HepG2 (cell line): ENCODE measurements around the gene CILP2. TPM values are rescaled to one million over a fixed set of nuclear protein-coding genes. Genes with fewer than 3 reads are reported as not detected.

ENCODE experiments used
- ATAC-seq: fragments of 200-7000 bp; cut with Tn5 transposase; 3 replicates; pipeline ENCODE4 v1.9.1; 2020; ENCODE audit warnings: mild to moderate bottlenecking, moderate library complexity
- BruUV-seq: library from RNA; stranded (reverse); fragments of 400-500 nt; replicated peaks from 2 replicates; lab custom pipeline; 2021; lab: Mats Ljungman, UMichigan
- CTCF ChIA-PET: fragments of 300-600 bp; formaldehyde crosslinking; extraction: SDS; loops from one replicate; lab custom pipeline; 2021; ENCODE audit warnings: low total read pairs, inconsistent platforms, low intra/inter-chr PET ratio; lab: Yijun Ruan, JAX
- POLR2A ChIA-PET: fragments of 350-600 bp; sonication (Branson Sonifier 250); formaldehyde crosslinking; loops from one replicate; lab custom pipeline; 2020; ENCODE audit warnings: antibody characterized with exemption, inconsistent platforms; lab: Yijun Ruan, JAX
- DNase-seq: peaks from one replicate; pipeline ENCODE4 v3.0.0-alpha.2; 2015; ENCODE audit warnings: low spot score
- FAIRE-seq: peaks from 3 replicates; lab custom pipeline; 2011; peaks lifted over from hg19 to GRCh38; lab: Jason Lieb, UNC
- H2AFZ ChIP-seq: one replicate; pipeline ENCODE4 v1.6.1; 2011; ENCODE audit warnings: low read length, inconsistent platforms
- H3K27ac ChIP-seq: fragments of 300-600 bp; 3 replicates; pipeline ENCODE4 v1.8.0; 2011; ENCODE audit warnings: mixed run types, mild to moderate bottlenecking, mixed read lengths, low read length, inconsistent platforms; ENCODE audit not compliant: insufficient read depth; ENCODE audit errors: extremely low read length
- H3K27me3 ChIP-seq, 2 experiments: fragments of 200-600 bp in 1 of 2; 2 replicates in 1 of 2; 3 replicates in 1 of 2; pipeline versions ENCODE4 v1.6.0 to v1.8.0; 2011; ENCODE audit warnings: low read length in 2 of 2, mild to moderate bottlenecking in 2 of 2, moderate library complexity in 2 of 2, inconsistent platforms in 1 of 2; ENCODE audit not compliant: insufficient read depth in 2 of 2, control insufficient read depth in 1 of 2
- H3K36me3 ChIP-seq, 2 experiments: fragments of 200-600 bp in 1 of 2; replicated peaks in 1 of 2; 2 replicates in 1 of 2; 3 replicates in 1 of 2; pipeline versions ENCODE4 v1.5.1 to v1.8.0; 2011; ENCODE audit warnings: low read length in 2 of 2, inconsistent platforms in 1 of 2; ENCODE audit not compliant: insufficient read depth in 2 of 2, control insufficient read depth in 1 of 2
- H3K4me1 ChIP-seq: 2 replicates; pipeline ENCODE4 v1.5.1; 2012; ENCODE audit warnings: low read length, inconsistent platforms; ENCODE audit not compliant: insufficient read depth
- H3K4me2 ChIP-seq: 2 replicates; pipeline ENCODE4 v1.6.0; 2011; ENCODE audit warnings: low read depth, low read length, inconsistent platforms
- H3K4me3 ChIP-seq, 3 experiments: fragments of 200-600 bp in 1 of 3; sonication (generic), shearing (Covaris generic) in 1 of 3; replicated peaks in 1 of 3; 2 replicates each; pipeline ENCODE4 v1.5.1; 2011 to 2016; ENCODE audit warnings: low read length in 3 of 3, inconsistent platforms in 2 of 3, low read depth in 2 of 3, mild to moderate bottlenecking in 2 of 3, control low read depth in 1 of 3, mixed read lengths in 1 of 3; ENCODE audit not compliant: insufficient read depth in 1 of 3
- H3K79me2 ChIP-seq: one replicate; pipeline ENCODE4 v1.6.1; 2011; ENCODE audit warnings: low read length, inconsistent platforms; ENCODE audit not compliant: insufficient read depth
- H3K9ac ChIP-seq: 2 replicates; pipeline ENCODE4 v1.6.0; 2011; ENCODE audit warnings: mild to moderate bottlenecking, low read depth, low read length, inconsistent platforms; ENCODE audit not compliant: insufficient read depth
- H3K9me3 ChIP-seq: 2 replicates; pipeline ENCODE4 v1.5.1; 2012; ENCODE audit warnings: mild to moderate bottlenecking, low read length
- H4K20me1 ChIP-seq: 2 replicates; pipeline ENCODE4 v1.6.0; 2011; ENCODE audit warnings: inconsistent platforms, mild to moderate bottlenecking, low read length, moderate library complexity; ENCODE audit not compliant: insufficient read depth
- HOXA9 ChIP-seq: sonication (generic); formaldehyde crosslinking; IDR thresholded peaks from 2 replicates; pipeline ENCODE4 v1.8.1; 2022; ENCODE audit warnings: missing genetic modification reagents, mild to moderate bottlenecking, moderate library complexity, borderline replicate concordance
- KAT8 ChIP-seq: IDR thresholded peaks from 2 replicates; pipeline ENCODE4 v1.6.1; 2016; ENCODE audit warnings: missing genetic modification reagents, missing compliant biosample characterization
- PREB ChIP-seq: sonication (generic); formaldehyde crosslinking; IDR thresholded peaks from 2 replicates; pipeline ENCODE4 v1.4.0; 2020; ENCODE audit warnings: missing genetic modification reagents
- RELA ChIP-seq: sonication (generic); formaldehyde crosslinking; IDR thresholded peaks from 2 replicates; pipeline ENCODE4 v1.4.0; 2020; ENCODE audit warnings: missing genetic modification reagents
- SKI ChIP-seq: fragments of 450-650 bp; IDR thresholded peaks from one replicate; pipeline ENCODE4 v1.6.1; 2018; ENCODE audit warnings: mild to moderate bottlenecking; ENCODE audit not compliant: partially characterized antibody
- ZNF143 ChIP-seq: sonication (generic); formaldehyde crosslinking; IDR thresholded peaks from 2 replicates; pipeline ENCODE4 v1.4.0; 2020; ENCODE audit warnings: missing genetic modification reagents
- WGBS: methylation state at CpG from one replicate; pipeline ENCODE4 v1.1.6; 2017; ENCODE audit warnings: low lambda C conversion rate; 5-methylcytosine and 5-hydroxymethylcytosine counted together
- in situ Hi-C: cut with HindIII; loops from 2 replicates; pipeline ENCODE4 v1.10.0; 2017; ENCODE audit warnings: low pct_unique_long_range_greater_than_20kb; ENCODE audit not compliant: extremely low pct_ligation_motif_present
- intact Hi-C: fragments of 100-400 bp; cut with micrococcal nuclease; formaldehyde crosslinking; loops from one replicate; pipeline ENCODE4 v1.10.0; 2022; ENCODE audit not compliant: unreplicated experiment
- polyA plus RNA-seq, 8 experiments: library from polyadenylated mRNA; depleted of rRNA in 3 of 8; stranded (reverse) in 7 of 8; unstranded in 1 of 8; fragments of >200 nt; fragmentation: Illumina TruSeq in 4 of 8; extraction: Trizol in 4 of 8; gene quantifications; 2 replicates each; pipeline versions ENCODE4 v1.2.1 to v1.2.3, GENCODE V29; 2011 to 2016; ENCODE audit warnings: low read depth in 4 of 8, missing spikeins in 1 of 8, mixed read lengths in 1 of 8; ENCODE audit not compliant: insufficient read depth in 1 of 8
- total RNA-seq, 5 experiments: library from RNA; depleted of rRNA; stranded (reverse); fragments of >200 nt; fragmentation: Illumina TruSeq; extraction: Trizol; gene quantifications; 2 replicates each; pipeline ENCODE4 v1.2.3, GENCODE V29; 2016; ENCODE audit warnings: low read depth in 1 of 5
- TF ChIP-seq, protein P1 (sequence below): sonication (generic); formaldehyde crosslinking; IDR thresholded peaks from 2 replicates; pipeline ENCODE4 v1.4.0; 2020; ENCODE audit warnings: mild to moderate bottlenecking, missing genetic modification reagents

CILP2 gene
- total and polyA plus RNA-seq, 2 of the 13 experiments (the other 11 are each of a cell fraction or from before 2014, with no cell fraction given): 0.09 to 0.37 TPM

- no peak overlapping the region for H2AFZ ChIP-seq
- no peak overlapping the region for H3K4me2 ChIP-seq
- H3K9ac ChIP-seq: no peak overlapping the region
- in situ Hi-C loops (no loop called here), intact Hi-C loops (no loop called here)
- H3K4me1 ChIP-seq: no peaks in the 10 kb centered on the region
- H3K9me3 ChIP-seq: no peaks in the 10 kb centered on the region
- no peak for FAIRE-seq
- H4K20me1 ChIP-seq: no peaks in the 10 kb centered on the region
- peaks cover 32 to 90% of the 10 kb centered on the region in 2 experiments; a peak in 4 of 5 replicates for H3K36me3 ChIP-seq
- no peak for ATAC-seq
- no TSS peak for BruUV-seq
- H3K79me2 ChIP-seq: no peaks in the 10 kb centered on the region
- POLR2A ChIA-PET: no interaction called here
- no peak overlapping the region for H3K27ac ChIP-seq
- no peak overlapping the region for H3K4me3 ChIP-seq
- WGBS: 98% methylated on average over 13 of the region's 33 CpGs
- TF ChIP-seq KAT8 (CRISPR knock-in tag) (no peak), SKI (no peak), ZNF143 (no peak), RELA (no peak), PREB (no peak), HOXA9 (CRISPR knock-in tag) (no peak)
- TF ChIP-seq, protein P1, sequence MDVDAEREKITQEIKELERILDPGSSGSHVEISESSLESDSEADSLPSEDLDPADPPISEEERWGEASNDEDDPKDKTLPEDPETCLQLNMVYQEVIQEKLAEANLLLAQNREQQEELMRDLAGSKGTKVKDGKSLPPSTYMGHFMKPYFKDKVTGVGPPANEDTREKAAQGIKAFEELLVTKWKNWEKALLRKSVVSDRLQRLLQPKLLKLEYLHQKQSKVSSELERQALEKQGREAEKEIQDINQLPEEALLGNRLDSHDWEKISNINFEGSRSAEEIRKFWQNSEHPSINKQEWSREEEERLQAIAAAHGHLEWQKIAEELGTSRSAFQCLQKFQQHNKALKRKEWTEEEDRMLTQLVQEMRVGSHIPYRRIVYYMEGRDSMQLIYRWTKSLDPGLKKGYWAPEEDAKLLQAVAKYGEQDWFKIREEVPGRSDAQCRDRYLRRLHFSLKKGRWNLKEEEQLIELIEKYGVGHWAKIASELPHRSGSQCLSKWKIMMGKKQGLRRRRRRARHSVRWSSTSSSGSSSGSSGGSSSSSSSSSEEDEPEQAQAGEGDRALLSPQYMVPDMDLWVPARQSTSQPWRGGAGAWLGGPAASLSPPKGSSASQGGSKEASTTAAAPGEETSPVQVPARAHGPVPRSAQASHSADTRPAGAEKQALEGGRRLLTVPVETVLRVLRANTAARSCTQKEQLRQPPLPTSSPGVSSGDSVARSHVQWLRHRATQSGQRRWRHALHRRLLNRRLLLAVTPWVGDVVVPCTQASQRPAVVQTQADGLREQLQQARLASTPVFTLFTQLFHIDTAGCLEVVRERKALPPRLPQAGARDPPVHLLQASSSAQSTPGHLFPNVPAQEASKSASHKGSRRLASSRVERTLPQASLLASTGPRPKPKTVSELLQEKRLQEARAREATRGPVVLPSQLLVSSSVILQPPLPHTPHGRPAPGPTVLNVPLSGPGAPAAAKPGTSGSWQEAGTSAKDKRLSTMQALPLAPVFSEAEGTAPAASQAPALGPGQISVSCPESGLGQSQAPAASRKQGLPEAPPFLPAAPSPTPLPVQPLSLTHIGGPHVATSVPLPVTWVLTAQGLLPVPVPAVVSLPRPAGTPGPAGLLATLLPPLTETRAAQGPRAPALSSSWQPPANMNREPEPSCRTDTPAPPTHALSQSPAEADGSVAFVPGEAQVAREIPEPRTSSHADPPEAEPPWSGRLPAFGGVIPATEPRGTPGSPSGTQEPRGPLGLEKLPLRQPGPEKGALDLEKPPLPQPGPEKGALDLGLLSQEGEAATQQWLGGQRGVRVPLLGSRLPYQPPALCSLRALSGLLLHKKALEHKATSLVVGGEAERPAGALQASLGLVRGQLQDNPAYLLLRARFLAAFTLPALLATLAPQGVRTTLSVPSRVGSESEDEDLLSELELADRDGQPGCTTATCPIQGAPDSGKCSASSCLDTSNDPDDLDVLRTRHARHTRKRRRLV (CRISPR knock-in tag): no peak
- H3K27me3 ChIP-seq: no peaks in the 10 kb centered on the region; a peak in 1 of 5 replicates
- DNase-seq: no peak
- CTCF ChIA-PET: no interaction called here
These were observed 39.6 kb upstream of the CILP2 start for GRCh38 chr19:19498255-19498991.
